Fibroblast of pulmonary artery (primary cell): ENCODE results near the gene EPDR1.

ENCODE experiments used
- DNase-seq: peaks from one replicate; pipeline ENCODE4 v3.0.0-alpha.2; 2010; ENCODE audit warnings: low read depth
- H3K4me3 ChIP-seq: replicated peaks from 2 replicates; pipeline ENCODE4 v1.5.1; 2011; ENCODE audit warnings: low read depth, mild to moderate bottlenecking, control low read depth, low read length, moderate library complexity
- TF ChIP-seq, protein P1 (sequence below): IDR thresholded peaks from 2 replicates; pipeline ENCODE4 v1.5.1; 2011; ENCODE audit warnings: mild to moderate bottlenecking, control low read depth, low read length, inconsistent platforms; ENCODE audit errors: missing control alignments

Gene EPDR1

DNA sequence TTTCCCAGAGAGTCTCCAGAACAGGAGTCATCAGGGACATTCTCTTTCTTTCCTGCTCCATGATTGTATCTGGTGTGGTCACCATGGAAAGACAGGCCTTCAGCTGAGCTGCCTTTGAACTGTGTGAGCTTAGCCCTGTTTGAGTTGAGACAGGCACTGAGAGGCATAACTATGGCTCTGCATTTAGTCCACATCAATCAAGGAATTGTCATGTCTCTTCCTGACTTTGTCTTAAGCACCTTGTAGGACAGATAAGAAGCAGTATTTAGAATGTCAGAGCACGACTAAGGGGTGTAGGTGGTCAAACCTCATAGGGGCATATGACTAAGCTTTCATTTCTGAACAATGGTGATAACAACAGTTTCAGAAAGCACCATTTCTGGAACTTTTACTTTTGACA lies 53.5 kb downstream of the EPDR1 start:
- no peak overlapping the region for H3K4me3 ChIP-seq
- DNase-seq, result no peak
- TF ChIP-seq, protein P1, sequence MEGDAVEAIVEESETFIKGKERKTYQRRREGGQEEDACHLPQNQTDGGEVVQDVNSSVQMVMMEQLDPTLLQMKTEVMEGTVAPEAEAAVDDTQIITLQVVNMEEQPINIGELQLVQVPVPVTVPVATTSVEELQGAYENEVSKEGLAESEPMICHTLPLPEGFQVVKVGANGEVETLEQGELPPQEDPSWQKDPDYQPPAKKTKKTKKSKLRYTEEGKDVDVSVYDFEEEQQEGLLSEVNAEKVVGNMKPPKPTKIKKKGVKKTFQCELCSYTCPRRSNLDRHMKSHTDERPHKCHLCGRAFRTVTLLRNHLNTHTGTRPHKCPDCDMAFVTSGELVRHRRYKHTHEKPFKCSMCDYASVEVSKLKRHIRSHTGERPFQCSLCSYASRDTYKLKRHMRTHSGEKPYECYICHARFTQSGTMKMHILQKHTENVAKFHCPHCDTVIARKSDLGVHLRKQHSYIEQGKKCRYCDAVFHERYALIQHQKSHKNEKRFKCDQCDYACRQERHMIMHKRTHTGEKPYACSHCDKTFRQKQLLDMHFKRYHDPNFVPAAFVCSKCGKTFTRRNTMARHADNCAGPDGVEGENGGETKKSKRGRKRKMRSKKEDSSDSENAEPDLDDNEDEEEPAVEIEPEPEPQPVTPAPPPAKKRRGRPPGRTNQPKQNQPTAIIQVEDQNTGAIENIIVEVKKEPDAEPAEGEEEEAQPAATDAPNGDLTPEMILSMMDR, result no peak

DNA sequence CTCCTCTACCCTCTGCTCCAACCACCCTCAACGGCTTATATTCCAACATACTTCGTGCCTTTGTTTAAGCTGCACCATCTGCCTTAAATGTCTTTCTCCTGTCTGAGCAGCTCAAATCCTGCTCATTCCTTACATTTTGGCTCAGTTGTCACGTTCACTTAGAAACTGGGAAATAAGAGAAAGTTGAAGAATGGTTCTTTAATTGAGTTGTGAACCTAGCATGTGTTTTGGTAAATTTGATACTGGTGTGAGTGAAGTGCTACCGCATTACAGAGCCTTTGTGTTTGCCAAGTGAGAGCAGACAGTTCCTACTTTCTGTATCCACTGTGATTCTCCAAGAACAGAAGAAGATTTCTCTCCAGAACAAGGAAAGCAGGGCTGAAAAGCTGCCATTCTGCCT lies 54.3 kb downstream of the EPDR1 start:
- DNase-seq, result no peak

DNA sequence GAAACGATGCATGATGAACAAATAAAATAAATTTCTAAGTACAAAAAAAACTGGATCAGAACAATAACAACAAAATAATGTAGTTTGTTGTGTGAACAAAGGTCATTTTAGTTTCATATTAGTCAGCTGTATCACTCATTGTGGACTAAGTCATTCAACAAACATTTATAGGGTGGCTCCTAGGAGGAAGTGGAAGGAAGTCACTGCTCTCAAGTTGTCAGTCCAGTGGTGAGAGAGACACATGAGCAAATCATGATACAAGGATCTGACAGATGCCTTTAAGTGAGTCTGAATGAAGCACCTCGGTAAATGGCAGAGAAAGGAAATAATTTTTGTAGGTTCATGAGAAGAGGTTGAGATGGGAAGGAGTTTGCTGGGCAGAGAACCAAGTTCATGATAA lies 56.8 kb downstream of the EPDR1 start:
- DNase-seq, result no peak
- TF ChIP-seq, protein P1, result no peak
- no peak overlapping the region for H3K4me3 ChIP-seq

More for the DNA sequence above, 54.3 kb downstream of the EPDR1 start:
- TF ChIP-seq, protein P1, result no peak
- no peak overlapping the region for H3K4me3 ChIP-seq

DNA sequence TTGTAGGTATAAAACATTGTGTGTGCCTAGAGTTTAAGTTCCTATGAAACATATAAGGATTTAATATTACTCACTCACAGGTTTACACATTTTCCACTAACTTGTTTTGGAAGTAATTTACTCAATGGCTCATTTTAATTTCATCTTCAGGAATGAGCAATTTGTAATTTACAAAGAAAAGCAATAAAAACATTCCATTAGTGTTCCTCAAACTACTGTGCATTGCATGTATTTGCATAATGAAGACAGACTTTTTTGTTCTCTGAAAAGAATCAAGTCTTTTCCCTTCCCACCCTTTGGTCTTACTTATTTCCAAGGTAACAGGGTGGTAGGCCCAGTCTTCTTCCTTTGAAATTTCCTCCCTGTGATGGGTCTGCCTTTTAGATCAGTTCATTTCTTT lies 61.2 kb downstream of the EPDR1 start:
- no peak for DNase-seq
- TF ChIP-seq, protein P1, result no peak
- H3K4me3 ChIP-seq, result no peak overlapping the region

DNA sequence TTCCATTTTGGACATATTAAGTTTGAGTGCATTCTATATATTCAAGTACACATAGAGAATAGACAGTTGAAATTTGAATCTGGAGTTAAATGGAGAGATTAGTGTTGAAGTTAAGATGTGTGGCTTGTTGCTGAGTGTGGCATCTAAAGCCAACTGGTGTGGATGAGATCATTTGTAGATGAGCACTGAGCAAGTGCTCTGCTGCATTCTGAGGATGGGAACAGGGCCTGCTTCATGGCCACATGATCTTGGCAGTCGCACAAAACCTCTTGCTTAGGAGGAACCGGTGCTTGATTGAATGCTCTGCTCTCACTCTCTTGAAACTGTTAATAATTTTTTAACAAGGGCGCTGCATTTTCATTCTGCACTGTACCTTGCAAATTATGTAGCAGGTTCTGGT lies 62.0 kb downstream of the EPDR1 start:
- TF ChIP-seq, protein P1, result no peak
- no peak overlapping the region for H3K4me3 ChIP-seq
- DNase-seq, result no peak

DNA sequence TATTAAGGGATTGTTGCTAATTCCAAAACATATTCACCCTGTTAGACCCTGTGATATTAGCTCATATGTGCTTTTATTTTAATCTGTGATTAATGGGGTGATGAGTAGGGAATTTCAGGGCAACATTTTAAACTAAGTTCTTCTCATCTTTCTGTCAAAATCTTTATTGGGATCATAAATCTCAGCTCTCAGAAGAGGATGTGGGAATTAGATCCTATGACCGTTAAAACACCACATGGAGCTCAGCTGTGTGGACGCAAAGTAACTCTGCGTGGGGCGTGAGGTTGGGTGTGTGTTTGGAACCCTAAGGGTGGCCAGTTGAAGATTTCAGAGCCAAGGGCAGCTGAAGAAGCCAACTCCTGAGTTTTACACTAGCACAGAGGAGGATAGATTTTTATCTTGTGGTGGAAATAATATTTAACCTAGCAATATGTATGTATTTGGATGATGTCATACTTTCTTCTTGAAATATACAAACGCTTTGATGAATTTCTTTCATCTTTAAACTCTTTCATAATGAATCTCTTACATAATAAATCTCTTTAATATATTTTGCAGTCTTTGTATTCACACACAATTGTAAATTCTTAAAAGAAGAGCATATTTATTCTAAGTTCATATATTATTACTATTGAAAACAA lies 64.4 kb downstream of the EPDR1 start:
- no peak for DNase-seq
- TF ChIP-seq, protein P1, result no peak

DNA sequence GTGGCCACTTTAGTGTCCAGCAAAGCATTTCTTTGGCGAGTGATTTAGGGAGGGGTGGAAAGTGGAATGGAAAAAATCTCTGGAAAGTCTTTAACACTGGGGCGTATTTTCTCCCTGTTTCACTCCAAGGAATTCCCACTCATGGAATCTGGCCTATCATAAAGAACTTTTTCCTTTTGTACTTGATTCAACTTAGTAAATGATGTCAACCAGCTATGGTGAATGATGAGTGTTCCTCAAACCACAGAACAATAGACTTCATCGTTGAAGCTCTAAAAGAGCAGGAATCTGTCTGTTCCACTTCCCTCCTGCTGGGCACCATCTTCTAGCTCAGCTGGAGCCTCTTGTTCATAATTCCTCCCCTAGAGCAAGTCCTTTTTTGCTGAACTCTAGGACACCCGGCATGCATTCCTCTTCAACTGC lies 66.5 kb downstream of the EPDR1 start:
- no peak for DNase-seq
- TF ChIP-seq, protein P1, result no peak
- no peak overlapping the region for H3K4me3 ChIP-seq

More for the DNA sequence above, 64.4 kb downstream of the EPDR1 start:
- H3K4me3 ChIP-seq, result no peak overlapping the region
